DND-41 (cell line): ENCODE measurements around the gene LMF1.

ENCODE experiments used
- CTCF ChIP-seq: IDR thresholded peaks from 2 replicates; pipeline ENCODE4 v1.5.1; 2012; ENCODE audit warnings: borderline replicate concordance, low read length, moderate library complexity, mild to moderate bottlenecking; ENCODE audit not compliant: poor library complexity, severe bottlenecking; ENCODE audit errors: extremely low read depth
- EZH2 ChIP-seq: IDR thresholded peaks from 3 replicates; pipeline ENCODE4 v1.6.1; 2012; ENCODE audit warnings: borderline replicate concordance, low read depth, mild to moderate bottlenecking, moderate library complexity, low read length, inconsistent platforms; ENCODE audit not compliant: severe bottlenecking

- no peak for TF ChIP-seq EZH2
- TF ChIP-seq CTCF: no peak
Measured at GRCh38 chr16:879986-880385, 90.8 kb downstream of the LMF1 start.
